ENCODE measurements around the gene CTNND1. TPM values are rescaled to one million over a fixed set of nuclear protein-coding genes. Genes with fewer than 3 reads are reported as not detected.

The CTNND1 gene
- total RNA-seq, 4 donors from 2014 or later: 165 to 415 (median 374) TPM

- no peak for DNase-seq
- in situ Hi-C loops (cut with MboI; ENCODE audit: low pct_ligation_motif_present in 1 of 4, low pct_unique_long_range_greater_than_20kb in 1 of 4, low sequenced_read_pairs in 3 of 4) (loop anchor here in 3 of 4 donors (5.0 to 25.0 kb wide), 6 partner anchors 39 to 711 kb away; partner anchors contain the start of genes OR5B21 (in 2 of the 3), SELENOH (in 2 of the 3), CTNND1 (in 1 of the 3) and UBE2L6 (in 1 of the 3)), intact Hi-C loops (cut with DNase I; ENCODE audit: low total_unique reads) (loop anchor here (5.0 kb wide), 1 partner anchor 39 kb away; the partner anchor contains the start of gene CTNND1)
- Histone ChIP-seq H3K4me3 (no peak overlapping the region), H3K36me3 (peaks cover 0 to 59% (median 28%) of the 10 kb centered on the region in 4 donors), H3K27ac (peak overlapping the region; percentile 81 to 88 (median 86)), H3K4me1 (peaks cover 28 to 45% (median 34%) of the 10 kb centered on the region in 4 donors), H3K9me3 (no peaks in the 10 kb centered on the region), H3K27me3 (no peaks in the 10 kb centered on the region)
- TF ChIP-seq POLR2AphosphoS5 (IDR thresholded peaks at IDR 0.05): no peak
- no peak for TF ChIP-seq POLR2A (IDR thresholded peaks at IDR 0.05)
- no peak for TF ChIP-seq CTCF (IDR thresholded peaks at IDR 0.05)
- TF ChIP-seq EP300 (IDR thresholded peaks at IDR 0.05; ENCODE audit: low read depth): no peak
These were observed 39.5 kb downstream of the CTNND1 start for GRCh38 chr11:57801183-57801485.

GRCh38 chr11:57802411-57802810 is 40.8 kb downstream of the CTNND1 start:
- in situ Hi-C loops (cut with MboI; ENCODE audit: low pct_ligation_motif_present in 1 of 4, low pct_unique_long_range_greater_than_20kb in 1 of 4, low sequenced_read_pairs in 3 of 4): loop anchor here in 3 of 4 donors (5.0 to 25.0 kb wide), 6 partner anchors 40 to 710 kb away; partner anchors contain the start of genes OR5B21 (in 2 of the 3), SELENOH (in 2 of the 3), CTNND1 (in 1 of the 3) and UBE2L6 (in 1 of the 3)
- WGBS, 2 donors (ENCODE audit: low coverage in 1 of 2): 69 to 70% methylated on average over 3 of the region's 3 CpGs
- no peak overlapping the region for H3K4me3 ChIP-seq
- DNase-seq: no peak
- H3K27ac ChIP-seq: no peak overlapping the region
- intact Hi-C loops (cut with DNase I; ENCODE audit: low total_unique reads): loop anchor here (5.0 kb wide), 1 partner anchor 40 kb away; the partner anchor contains the start of gene CTNND1
- TF ChIP-seq POLR2A (IDR thresholded peaks at IDR 0.05): no peak
- no peak for TF ChIP-seq POLR2AphosphoS5 (IDR thresholded peaks at IDR 0.05)
- TF ChIP-seq CTCF (IDR thresholded peaks at IDR 0.05): no peak
- no peak for TF ChIP-seq EP300 (IDR thresholded peaks at IDR 0.05; ENCODE audit: low read depth)
- H3K9me3 ChIP-seq: no peaks in the 10 kb centered on the region
- peaks cover 0 to 62% (median 28%) of the 10 kb centered on the region in 4 donors for H3K36me3 ChIP-seq
- H3K4me1 ChIP-seq: peaks cover 28 to 41% (median 34%) of the 10 kb centered on the region in 4 donors
- H3K27me3 ChIP-seq: no peaks in the 10 kb centered on the region

GRCh38 chr11:57804466-57804865 is 42.9 kb downstream of the CTNND1 start:
- no peak for DNase-seq
- intact Hi-C loops (cut with DNase I; ENCODE audit: low total_unique reads): loop anchor here (5.0 kb wide), 1 partner anchor 42 kb away; the partner anchor contains the start of gene CTNND1
- H3K4me1 ChIP-seq: peaks cover 17 to 22% (median 20%) of the 10 kb centered on the region in 4 donors
- no peaks in the 10 kb centered on the region for H3K9me3 ChIP-seq
- no peak overlapping the region for H3K4me3 ChIP-seq
- no peaks in the 10 kb centered on the region for H3K27me3 ChIP-seq
- in situ Hi-C loops (cut with MboI; ENCODE audit: low pct_ligation_motif_present in 1 of 4, low pct_unique_long_range_greater_than_20kb in 1 of 4, low sequenced_read_pairs in 3 of 4): loop anchor here in 3 of 4 donors (5.0 to 25.0 kb wide), 6 partner anchors 42 to 708 kb away; partner anchors contain the start of genes OR5B21 (in 2 of the 3), SELENOH (in 2 of the 3), CTNND1 (in 1 of the 3) and UBE2L6 (in 1 of the 3)
- WGBS, 2 donors (ENCODE audit: low coverage in 1 of 2): 85% methylated on average over 3 of the region's 3 CpGs; no CpG with 5 or more reads in 1 of the 2 donors
- H3K27ac ChIP-seq: no peak overlapping the region
- TF ChIP-seq CTCF (IDR thresholded peaks at IDR 0.05): no peak
- no peak for TF ChIP-seq POLR2A (IDR thresholded peaks at IDR 0.05)
- TF ChIP-seq POLR2AphosphoS5 (IDR thresholded peaks at IDR 0.05): no peak
- TF ChIP-seq EP300 (IDR thresholded peaks at IDR 0.05; ENCODE audit: low read depth): no peak
- H3K36me3 ChIP-seq: peaks cover 0 to 80% (median 37%) of the 10 kb centered on the region in 4 donors

GRCh38 chr11:57805780-57806179 is 44.2 kb downstream of the CTNND1 start:
- intact Hi-C loops (cut with DNase I; ENCODE audit: low total_unique reads): no loop called here
- DNase-seq: no peak
- Histone ChIP-seq H3K4me1 (peaks cover 7 to 10% (median 8%) of the 10 kb centered on the region in 4 donors), H3K9me3 (no peaks in the 10 kb centered on the region), H3K27ac (no peak overlapping the region), H3K4me3 (no peak overlapping the region), H3K36me3 (peaks cover 0 to 93% (median 43%) of the 10 kb centered on the region in 4 donors), H3K27me3 (no peaks in the 10 kb centered on the region)
- 67 to 81% methylated on average over 3 of the region's 3 CpGs for WGBS, 2 donors (ENCODE audit: low coverage in 1 of 2)
- in situ Hi-C loops (cut with MboI; ENCODE audit: low pct_ligation_motif_present in 1 of 4, low pct_unique_long_range_greater_than_20kb in 1 of 4, low sequenced_read_pairs in 3 of 4): loop anchor here in 3 of 4 donors (10.0 to 25.0 kb wide), 5 partner anchors 61 to 707 kb away; partner anchors contain the start of genes OR5B21 (in 2 of the 3), SELENOH (in 2 of the 3) and UBE2L6 (in 1 of the 3)
- TF ChIP-seq CTCF (IDR thresholded peaks at IDR 0.05): no peak
- no peak for TF ChIP-seq POLR2A (IDR thresholded peaks at IDR 0.05)
- no peak for TF ChIP-seq EP300 (IDR thresholded peaks at IDR 0.05; ENCODE audit: low read depth)
- TF ChIP-seq POLR2AphosphoS5 (IDR thresholded peaks at IDR 0.05): no peak

All from transverse colon (tissue), 4 donors.